H9 (cell line): ENCODE data around the gene ZC3HAV1. TPM values are rescaled to one million over a fixed set of nuclear protein-coding genes. Genes with fewer than 3 reads are reported as not detected.

ENCODE experiments used
- DNase-seq: peaks from one replicate; pipeline ENCODE4 v3.0.0-alpha.2; 2017
- H2AFZ ChIP-seq: one replicate; pipeline ENCODE4 v1.6.1; 2013; ENCODE audit warnings: mild to moderate bottlenecking, low read length, control low read depth, moderate library complexity
- H2AK5ac ChIP-seq: 2 replicates; pipeline ENCODE4 v1.6.1; 2013; ENCODE audit warnings: low read length, control low read depth, mixed read lengths; ENCODE audit not compliant: insufficient read length
- H2BK120ac ChIP-seq: one replicate; pipeline ENCODE4 v1.6.1; 2013; ENCODE audit warnings: low read depth, mild to moderate bottlenecking, low read length, control low read depth, inconsistent platforms; ENCODE audit not compliant: poor library complexity, severe bottlenecking
- H2BK12ac ChIP-seq: 2 replicates; pipeline ENCODE4 v1.6.1; 2013; ENCODE audit warnings: low read length, control low read depth, mixed read lengths, low read depth; ENCODE audit not compliant: insufficient read length
- H2BK15ac ChIP-seq: 2 replicates; pipeline ENCODE4 v1.6.1; 2013; ENCODE audit warnings: low read depth, low read length, control low read depth
- H2BK20ac ChIP-seq: one replicate; pipeline ENCODE4 v1.6.1; 2013; ENCODE audit warnings: low read depth, mild to moderate bottlenecking, low read length, control low read depth, inconsistent platforms; ENCODE audit not compliant: poor library complexity, severe bottlenecking
- H2BK5ac ChIP-seq: 2 replicates; pipeline ENCODE4 v1.6.1; 2013; ENCODE audit warnings: low read length, control low read depth, mixed read lengths; ENCODE audit not compliant: insufficient read length
- H3K14ac ChIP-seq: 2 replicates; pipeline ENCODE4 v1.6.1; 2013; ENCODE audit warnings: low read length, control low read depth; ENCODE audit not compliant: insufficient read depth
- H3K18ac ChIP-seq: 2 replicates; pipeline ENCODE4 v1.6.1; 2013; ENCODE audit warnings: low read depth, mild to moderate bottlenecking, mixed read lengths, low read length, control low read depth; ENCODE audit not compliant: insufficient read length
- H3K23ac ChIP-seq: 2 replicates; pipeline ENCODE4 v1.6.1; 2013; ENCODE audit warnings: low read length, control low read depth, mixed read lengths, low read depth; ENCODE audit not compliant: insufficient read length
- H3K23me2 ChIP-seq: 2 replicates; pipeline ENCODE4 v1.6.1; 2013; ENCODE audit warnings: low read depth, mild to moderate bottlenecking, mixed read lengths, low read length, control low read depth; ENCODE audit not compliant: insufficient read length, poor library complexity, severe bottlenecking
- H3K27ac ChIP-seq: 2 replicates; pipeline ENCODE4 v1.5.1; 2013; ENCODE audit warnings: low read length, control low read depth, mixed read lengths, low read depth; ENCODE audit not compliant: insufficient read length
- H3K27me3 ChIP-seq: 2 replicates; pipeline ENCODE4 v1.6.1; 2013; ENCODE audit warnings: low read length, control low read depth, inconsistent platforms; ENCODE audit not compliant: insufficient read depth
- H3K4ac ChIP-seq: 2 replicates; pipeline ENCODE4 v1.6.1; 2013; ENCODE audit warnings: low read depth, mild to moderate bottlenecking, control low read depth, inconsistent platforms, low read length, moderate library complexity
- H3K4me1 ChIP-seq: 2 replicates; pipeline ENCODE4 v1.6.1; 2013; ENCODE audit warnings: low read length, control low read depth, inconsistent platforms; ENCODE audit not compliant: insufficient read depth
- H3K4me2 ChIP-seq: 2 replicates; pipeline ENCODE4 v1.6.1; 2013; ENCODE audit warnings: low read length, control low read depth, mixed read lengths; ENCODE audit not compliant: insufficient read length, insufficient read depth
- H3K56ac ChIP-seq: 2 replicates; pipeline ENCODE4 v1.6.1; 2013; ENCODE audit warnings: low read depth, mild to moderate bottlenecking, mixed read lengths, low read length, control low read depth; ENCODE audit not compliant: insufficient read length
- H3K79me1 ChIP-seq: 2 replicates; pipeline ENCODE4 v1.6.1; 2013; ENCODE audit warnings: low read depth, mild to moderate bottlenecking, moderate library complexity, low read length, control low read depth, inconsistent platforms; ENCODE audit not compliant: insufficient read depth, poor library complexity, severe bottlenecking
- H3K79me2 ChIP-seq: 2 replicates; pipeline ENCODE4 v1.6.1; 2013; ENCODE audit warnings: low read length, control low read depth, inconsistent platforms; ENCODE audit not compliant: insufficient read depth
- H3K9ac ChIP-seq: 2 replicates; pipeline ENCODE4 v1.6.1; 2013; ENCODE audit warnings: low read length, control low read depth, mixed read lengths; ENCODE audit not compliant: insufficient read length; ENCODE audit errors: extremely low read depth
- H3K9me3 ChIP-seq: one replicate; pipeline ENCODE4 v1.6.1; 2013; ENCODE audit warnings: low read depth, low read length, inconsistent platforms; ENCODE audit not compliant: control insufficient read depth
- H3T11ph ChIP-seq: one replicate; pipeline ENCODE4 v1.6.1; 2013; ENCODE audit warnings: mild to moderate bottlenecking, low read length, control low read depth, inconsistent platforms
- H4K20me1 ChIP-seq: one replicate; pipeline ENCODE4 v1.6.1; 2013; ENCODE audit not compliant: control insufficient read depth, insufficient read length, insufficient read depth
- H4K5ac ChIP-seq: 2 replicates; pipeline ENCODE4 v1.6.1; 2013; ENCODE audit warnings: low read depth, mild to moderate bottlenecking, mixed read lengths, low read length, control low read depth; ENCODE audit not compliant: insufficient read length
- H4K8ac ChIP-seq: replicated peaks from 2 replicates; pipeline ENCODE4 v1.6.1; 2013; ENCODE audit warnings: low read length, control low read depth, mixed read lengths, low read depth; ENCODE audit not compliant: insufficient read length
- H4K91ac ChIP-seq: 2 replicates; pipeline ENCODE4 v1.6.1; 2013; ENCODE audit warnings: low read depth, mild to moderate bottlenecking, moderate library complexity, mixed read lengths, low read length, control low read depth; ENCODE audit not compliant: insufficient read length
- H3K27ac Mint-ChIP-seq, 3 experiments: 2 replicates in 2 of 3; 3 replicates in 1 of 3; pipeline ENCODE4 v1.8.0; 2020 to 2021; ENCODE audit warnings: mixed read lengths in 3 of 3, mild to moderate bottlenecking in 1 of 3, moderate library complexity in 1 of 3
- H3K27me3 Mint-ChIP-seq: 2 replicates; pipeline ENCODE4 v1.8.0; 2021; ENCODE audit warnings: low read depth, mild to moderate bottlenecking, moderate library complexity, mixed read lengths
- H3K36me3 Mint-ChIP-seq, 3 experiments: 2 replicates in 2 of 3; 3 replicates in 1 of 3; pipeline ENCODE4 v1.8.0; 2020 to 2021; ENCODE audit warnings: low read depth in 3 of 3, mixed read lengths in 3 of 3; ENCODE audit not compliant: insufficient read depth in 1 of 3
- H3K4me1 Mint-ChIP-seq, 2 experiments: 2 replicates each; pipeline ENCODE4 v1.8.0; 2020; ENCODE audit warnings: mixed read lengths in 2 of 2
- H3K4me3 Mint-ChIP-seq, 2 experiments: 2 replicates in 1 of 2; 3 replicates in 1 of 2; pipeline ENCODE4 v1.8.0; 2020 to 2021; ENCODE audit warnings: mild to moderate bottlenecking in 2 of 2, mixed read lengths in 2 of 2, moderate library complexity in 1 of 2
- H3K9me3 Mint-ChIP-seq, 2 experiments: 2 replicates in 1 of 2; 3 replicates in 1 of 2; pipeline ENCODE4 v1.8.0; 2020; ENCODE audit warnings: mild to moderate bottlenecking in 2 of 2, mixed read lengths in 2 of 2, moderate library complexity in 1 of 2
- CTCF ChIP-seq: fragments of 200-600 bp; sonication (generic); conservative IDR thresholded peaks from 3 replicates; pipeline ENCODE4 v1.8.0; 2021; ENCODE audit warnings: antibody characterized with exemption, mild to moderate bottlenecking
- WGBS: extraction: QIAGEN DNeasy Blood & Tissue Kit; methylation state at CpG from one replicate; pipeline ENCODE4 v1.1.7; 2013; ENCODE audit warnings: missing lambda C conversion rate, low lambda C conversion rate, mixed read lengths; ENCODE audit not compliant: insufficient read length; ENCODE audit errors: extremely low coverage; 5-methylcytosine and 5-hydroxymethylcytosine counted together
- total RNA-seq: library from RNA; stranded (reverse); gene quantifications from 2 replicates; pipeline ENCODE4 v1.2.1, GENCODE V29; 2021

The ZC3HAV1 gene
- total RNA-seq, 1 experiment from 2014 or later = 32.8 TPM

- Histone ChIP-seq H2BK5ac (no peak overlapping the region), H4K91ac (no peak overlapping the region), H3K23me2 (no peaks in the 10 kb centered on the region), H3K9ac (no peak overlapping the region), H3K14ac (no peak overlapping the region), H3K18ac (no peak overlapping the region), H2BK120ac (no peak overlapping the region), H3K4me2 (no peak overlapping the region), H3K79me1 (no peaks in the 10 kb centered on the region), H2BK15ac (no peak overlapping the region), H4K8ac (no peak overlapping the region), H3K27ac (no peak overlapping the region), H3K79me2 (no peaks in the 10 kb centered on the region), H2BK12ac (no peak overlapping the region), H3K56ac (no peak overlapping the region), H3K27me3 (no peaks in the 10 kb centered on the region), H3T11ph (no peak overlapping the region), H3K23ac (no peak overlapping the region), H3K4me1 (no peaks in the 10 kb centered on the region; the same call in 1 of the 2 replicates), H2AFZ (no peak overlapping the region), H2AK5ac (no peak overlapping the region), H3K4ac (no peak overlapping the region), H4K20me1 (no peaks in the 10 kb centered on the region), H2BK20ac (no peak overlapping the region), H4K5ac (no peak overlapping the region), H3K9me3 (no peaks in the 10 kb centered on the region)
- no peaks in the 10 kb centered on the region; a peak in 2 of 4 replicates for H3K4me1 Mint-ChIP-seq
- no peaks in the 10 kb centered on the region for H3K9me3 Mint-ChIP-seq
- H3K27me3 Mint-ChIP-seq = no peaks in the 10 kb centered on the region
- no peak for TF ChIP-seq CTCF
- no peak overlapping the region for H3K4me3 Mint-ChIP-seq
- no peak overlapping the region for H3K27ac Mint-ChIP-seq
- no CpG with 5 or more reads among the region's 3 CpGs for WGBS
- H3K36me3 Mint-ChIP-seq = peaks cover 2 to 41% (median 9%) of the 10 kb centered on the region in 3 experiments; a peak in 6 of 7 replicates
- DNase-seq = no peak
Measured at GRCh38 chr7:139047970-139048369, 61.5 kb downstream of the ZC3HAV1 start.
